ENCODE measurements around the gene PCDHB12.

DNA sequence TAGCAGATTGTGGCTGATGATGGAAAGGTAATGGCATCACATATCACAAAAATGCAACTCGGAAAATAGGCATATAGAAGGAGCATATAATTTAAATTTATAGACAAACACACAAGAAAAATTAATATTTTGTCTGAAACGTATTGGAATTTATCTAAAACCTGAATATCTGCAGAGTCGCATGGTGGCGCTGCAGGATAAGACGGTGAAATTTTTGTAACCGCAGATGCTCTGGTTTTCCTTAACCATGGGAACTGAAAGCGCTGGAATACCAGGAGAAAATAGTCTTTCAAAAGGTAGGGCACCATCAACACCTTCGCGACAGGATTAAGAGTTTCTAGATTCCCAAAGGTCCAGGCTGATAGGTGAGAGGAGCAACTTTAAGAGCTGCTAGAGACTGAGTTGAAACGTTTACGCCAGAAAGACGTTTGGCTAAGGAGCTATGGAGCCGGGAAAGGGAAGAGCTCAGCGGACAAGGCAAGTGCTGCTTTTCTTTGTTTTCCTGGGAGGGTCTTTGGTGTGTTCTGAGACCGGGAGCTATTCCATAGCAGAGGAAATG, 25.7 kb downstream of the PCDHB12 start:
- TF ChIP-seq POLR2AphosphoS5 (IDR thresholded peaks at IDR 0.05; ENCODE audit: low read depth, low read length) (no peak), POLR2A (IDR thresholded peaks at IDR 0.05; ENCODE audit: low read depth, low read length) (no peak), TAF1 (IDR thresholded peaks at IDR 0.05; ENCODE audit: borderline replicate concordance, low read depth, low read length) (no peak)

Data from GM12892 (cell line).